ENCODE data around the gene CSRP2.

Gene CSRP2

GRCh38 chr12:76890151-76891143 lies 11.6 kb upstream of the CSRP2 start:
- no peak for DNase-seq

- DNase-seq = no peak
Observed at GRCh38 chr12:76888775-76889174, 10.0 kb upstream of the CSRP2 start.

DNA sequence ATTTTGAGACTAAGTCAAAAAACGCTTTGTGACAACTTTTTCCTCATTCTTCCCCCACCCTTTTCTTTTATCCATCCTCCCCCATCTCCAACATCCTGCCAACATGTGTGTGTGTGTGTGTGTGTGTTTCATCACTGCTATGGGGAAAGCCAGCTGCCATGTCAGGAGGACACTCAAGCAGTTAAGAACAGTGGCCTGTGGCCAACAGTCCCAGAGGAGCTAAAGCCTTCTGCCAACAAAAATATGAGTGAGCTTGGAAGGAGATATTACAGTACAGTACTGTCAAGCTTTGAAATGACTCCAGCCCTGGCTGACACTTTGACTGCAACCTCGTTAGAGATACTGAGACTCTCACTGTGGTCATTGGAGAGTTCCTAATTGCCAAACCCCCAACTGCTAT lies 5.0 kb upstream of the CSRP2 start:
- no peak for DNase-seq

DNA sequence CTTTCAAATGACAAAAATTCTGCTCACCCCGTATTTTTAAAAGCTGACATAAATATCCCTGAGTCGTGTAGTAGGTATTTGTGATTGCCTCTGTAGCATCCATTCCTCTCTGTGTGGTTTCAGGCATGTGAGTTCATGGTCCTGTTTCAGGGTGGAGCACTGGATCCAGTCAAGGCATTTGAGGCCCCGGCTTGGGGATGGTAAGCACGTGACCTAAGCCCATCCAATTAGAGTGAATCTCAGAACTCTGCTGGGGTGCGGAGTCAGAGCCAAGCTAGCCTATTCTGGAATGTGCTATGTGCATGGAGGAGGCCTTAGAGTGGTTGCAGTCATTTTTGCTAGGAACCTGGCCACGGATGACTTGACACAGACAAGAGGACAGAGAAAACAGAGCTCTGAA lies 4.3 kb upstream of the CSRP2 start:
- no peak for DNase-seq

DNA sequence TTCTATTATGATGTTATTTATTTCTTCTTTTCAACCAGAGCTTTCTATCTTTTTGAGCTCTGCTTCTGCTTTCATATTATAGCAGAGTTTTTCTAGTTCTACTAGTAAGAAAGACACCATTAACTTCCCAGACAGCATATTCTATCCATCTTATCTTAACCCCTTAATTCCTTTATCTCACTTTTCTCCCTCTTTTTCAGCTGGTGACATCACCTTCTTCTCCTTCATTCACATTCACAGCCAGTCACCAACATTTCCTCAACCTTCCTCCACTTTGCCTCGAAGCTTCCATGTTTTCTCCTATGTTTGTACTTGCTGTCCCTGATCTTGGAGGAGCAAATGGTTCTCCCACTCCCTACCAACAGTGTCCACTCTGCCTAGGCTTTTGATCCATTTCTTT lies 3.5 kb upstream of the CSRP2 start:
- DNase-seq = no peak

DNA sequence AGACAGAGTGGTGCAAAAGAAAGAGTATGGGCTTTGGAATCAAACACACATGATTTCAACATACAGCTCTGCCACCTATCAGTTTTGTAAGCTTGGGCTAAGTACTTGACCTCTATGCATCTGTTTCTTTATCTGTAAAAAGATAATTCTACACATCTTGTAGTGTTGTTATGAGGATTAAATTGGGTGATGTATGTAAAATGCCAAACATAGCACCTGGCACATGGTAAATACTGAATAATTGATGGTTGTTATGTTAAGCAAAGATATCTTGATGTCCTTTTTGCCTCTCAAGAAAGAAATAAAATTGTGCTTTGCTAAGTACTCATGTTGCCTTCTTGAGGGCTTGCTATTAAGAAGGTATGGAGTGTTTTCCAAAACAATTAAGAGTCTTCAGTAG lies 2.3 kb upstream of the CSRP2 start:
- DNase-seq = no peak

DNA sequence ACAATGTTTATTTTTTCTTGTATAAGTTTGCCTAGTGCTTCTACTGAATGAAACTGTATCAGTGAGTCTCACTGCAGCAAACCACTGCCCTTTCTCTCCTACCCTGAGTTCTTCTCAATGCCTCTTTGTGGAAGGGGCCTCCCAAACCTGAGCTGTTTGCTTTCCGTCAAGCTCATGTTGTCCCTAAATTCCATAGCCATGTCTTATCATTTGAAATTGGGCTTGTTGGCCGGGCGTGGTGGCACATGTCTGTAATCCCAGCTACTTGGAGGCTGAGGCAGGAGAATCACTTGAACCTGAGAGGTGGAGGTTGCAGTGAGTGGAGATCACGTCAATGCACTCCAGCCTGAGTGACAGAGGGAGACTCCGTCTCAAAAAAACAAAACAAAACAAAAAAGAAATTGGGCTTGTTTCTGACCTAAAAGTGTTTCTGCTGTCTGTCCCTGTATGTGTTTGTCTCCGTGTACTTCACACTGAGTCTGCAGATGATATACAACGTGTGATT lies 1.8 kb upstream of the CSRP2 start:
- DNase-seq = no peak

GRCh38 chr12:76879710-76880518 lies 1.1 kb upstream of the CSRP2 start:
- DNase-seq = no peak

- DNase-seq = no peak
Observed at GRCh38 chr12:76878099-76878898, 520 bp downstream of the CSRP2 start.

DNA sequence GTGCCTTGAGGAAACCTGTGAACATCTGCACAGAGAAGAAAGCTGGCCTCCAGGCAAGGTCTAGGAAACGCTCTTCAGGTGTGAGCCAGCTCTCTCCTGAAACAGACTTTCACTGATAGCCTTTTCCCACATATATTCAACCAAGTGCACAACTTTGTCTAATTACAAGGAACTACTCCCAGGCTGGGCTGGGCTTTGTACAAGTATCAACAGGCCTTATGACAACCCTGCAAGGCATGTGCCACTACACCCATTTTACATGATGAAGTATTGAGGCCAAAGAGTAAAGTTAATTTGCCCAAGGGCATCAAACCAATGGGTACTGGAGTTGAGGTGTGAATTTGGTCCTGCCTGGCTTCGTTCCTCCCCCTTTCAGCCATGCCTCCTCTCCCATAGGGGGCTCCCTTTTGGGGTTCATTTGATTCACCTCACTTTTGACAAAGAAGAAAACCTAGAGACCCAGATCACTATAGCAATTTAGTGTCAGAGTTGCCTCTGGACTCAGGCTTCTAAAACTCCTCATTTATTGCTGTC lies 2.1 kb downstream of the CSRP2 start:
- DNase-seq = no peak

GRCh38 chr12:76874491-76875190 lies 4.2 kb downstream of the CSRP2 start:
- no peak for DNase-seq

- DNase-seq = no peak
Observed at GRCh38 chr12:76874027-76874426, 4.8 kb downstream of the CSRP2 start.

DNA sequence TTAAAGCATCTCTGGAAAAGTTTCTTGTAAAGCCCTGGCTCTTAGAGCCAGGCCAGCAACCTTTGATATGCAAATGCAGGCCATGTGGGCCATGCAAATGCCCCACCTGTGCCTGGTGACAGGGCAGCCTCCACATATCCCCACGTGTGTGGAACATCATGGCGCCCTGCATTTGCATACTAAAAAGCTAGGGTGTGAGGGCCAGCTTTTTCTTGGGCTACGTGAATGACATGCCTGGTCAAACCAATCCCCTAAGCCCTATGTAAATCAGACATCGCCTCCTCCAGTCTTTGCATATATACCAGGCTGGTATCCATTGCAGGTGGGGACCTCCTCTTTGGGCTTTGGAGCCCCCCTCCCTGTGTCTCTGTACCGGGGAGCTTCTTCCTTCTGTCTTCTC lies 6.4 kb downstream of the CSRP2 start:
- DNase-seq = no peak

DNA sequence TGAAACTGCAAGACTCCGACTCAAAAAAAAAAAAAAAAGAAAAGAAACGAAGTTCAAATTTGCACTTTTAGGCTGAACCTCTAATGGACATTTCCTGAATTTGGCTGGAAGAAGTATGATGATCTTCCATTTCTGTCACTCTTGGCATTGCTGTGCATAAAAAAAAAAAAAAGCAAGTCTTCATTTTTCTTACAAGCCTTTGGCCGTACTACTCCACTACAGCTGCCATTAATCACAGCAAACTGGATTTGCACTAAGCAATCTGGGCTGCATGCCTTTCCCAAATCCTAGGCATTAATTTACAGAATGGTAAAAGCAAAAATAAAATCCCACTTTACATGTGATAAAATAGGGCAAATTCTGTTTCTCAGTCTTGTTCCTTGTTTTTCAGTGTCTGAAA lies 7.1 kb downstream of the CSRP2 start:
- no peak for DNase-seq

DNA sequence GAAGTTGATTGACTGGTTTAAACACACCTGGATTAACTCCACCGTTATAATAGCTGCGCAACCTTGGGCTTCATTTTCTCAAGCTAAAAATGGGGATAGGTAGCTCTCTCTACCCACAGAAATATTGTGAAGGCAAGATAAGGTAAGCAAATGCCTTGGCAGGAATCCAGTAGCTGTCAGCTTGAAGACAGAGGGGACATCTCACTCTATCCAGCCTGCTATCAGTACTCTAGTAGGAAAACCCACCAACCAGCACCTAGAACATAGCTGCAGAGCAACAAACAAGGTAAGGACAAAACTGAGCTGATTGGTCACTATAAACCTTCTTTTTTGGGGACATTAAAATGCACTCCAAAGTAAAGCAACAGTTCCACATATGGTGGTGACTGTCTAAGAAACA lies 7.7 kb downstream of the CSRP2 start:
- DNase-seq = no peak

DNA sequence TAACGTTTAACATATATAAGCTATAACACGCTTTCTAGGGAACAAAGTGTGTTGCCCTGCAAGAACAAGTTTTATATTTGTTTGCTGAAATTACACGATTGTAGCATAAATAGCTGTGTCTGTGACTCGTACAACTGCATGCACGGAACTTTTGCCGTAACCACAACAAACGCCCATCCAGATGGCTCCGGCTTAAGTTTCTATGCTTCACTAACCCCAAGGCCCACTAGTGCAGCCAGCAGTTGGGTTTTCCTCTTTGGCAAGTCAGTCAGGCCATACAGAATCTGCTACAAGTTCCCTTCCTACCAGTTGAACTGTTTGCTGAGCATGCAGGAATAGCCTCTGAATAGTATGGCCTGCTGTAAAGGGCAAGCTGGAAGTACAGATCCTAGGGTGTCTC lies 12.1 kb downstream of the CSRP2 start:
- DNase-seq = no peak

DNA sequence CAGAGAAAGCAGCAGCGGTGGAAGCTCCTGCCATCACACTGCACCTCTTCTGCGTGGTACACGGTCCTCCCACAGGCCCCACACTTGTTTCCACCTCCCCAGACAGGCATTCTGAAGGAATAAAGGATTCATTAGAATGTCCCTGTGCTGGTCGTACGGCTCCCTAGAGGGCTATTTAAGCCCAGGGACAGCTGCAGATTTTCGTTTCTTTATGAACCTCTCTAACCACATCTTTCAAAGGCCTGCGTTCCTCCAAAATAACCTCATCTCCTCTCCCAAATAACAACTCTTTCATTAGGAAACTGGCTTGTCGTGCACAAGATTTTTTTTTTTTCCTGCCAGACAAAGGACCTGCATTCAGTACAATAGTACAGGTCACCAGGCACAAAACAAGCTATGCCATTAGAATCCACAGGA lies 12.7 kb downstream of the CSRP2 start:
- no peak for DNase-seq

GRCh38 chr12:76864791-76865400 lies 13.9 kb downstream of the CSRP2 start:
- no peak for DNase-seq

GRCh38 chr12:76863837-76864236 lies 15.0 kb downstream of the CSRP2 start:
- no peak for DNase-seq

- DNase-seq = no peak
Observed at GRCh38 chr12:76863005-76863670, 15.7 kb downstream of the CSRP2 start.

DNA sequence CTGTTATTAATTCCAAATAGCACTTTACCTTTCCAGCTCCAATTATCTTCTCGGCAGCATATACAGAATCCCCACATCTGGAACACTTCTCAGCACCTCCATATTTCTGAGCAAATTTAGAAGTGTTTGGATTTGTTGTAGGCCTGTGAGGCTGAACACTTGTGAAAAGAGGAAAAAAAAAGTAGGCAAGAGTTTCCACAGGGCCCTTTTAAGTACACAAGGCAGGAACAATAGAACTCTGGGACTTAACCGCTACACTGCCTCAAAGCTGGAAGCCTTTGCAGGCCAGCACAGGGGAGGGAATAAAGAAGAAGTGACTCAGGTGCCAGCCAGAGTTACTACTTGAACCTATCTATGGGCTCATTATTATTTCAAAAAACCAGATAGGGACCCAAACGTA lies 18.6 kb downstream of the CSRP2 start:
- no peak for DNase-seq

Data from NK-92 treated with Interleukin-12 subunit alpha and Interleukin-12 subunit beta, amount 100 ng/mL, for 24 hours (cell line).